Measurements from ENCODE around the gene MN1. TPM values are rescaled to one million over a fixed set of nuclear protein-coding genes. Genes with fewer than 3 reads are reported as not detected.

Gene MN1
- total and polyA plus RNA-seq, 2 donors (not counting 1 experiment from before 2014, with no cell fraction given): 0.02 to 0.12 TPM

GRCh38 chr22:27718186-27719035 lies 83.1 kb downstream of the MN1 start:
- Histone ChIP-seq H3K79me2 (ENCODE audit: control insufficient read depth, insufficient read depth, low read length) (no peaks in the 10 kb centered on the region), H3K27me3 (replicated peaks in 1 of 4; ENCODE audit: control extremely low read depth in 1 of 4, control insufficient read depth in 3 of 4, insufficient read depth in 4 of 4, low read length in 3 of 4) (peaks cover 0 to 4% (median 0%) of the 10 kb centered on the region in 4 experiments), H3K4me2 (replicated peaks; ENCODE audit: low read depth, low read length, poor library complexity, severe bottlenecking) (no peak overlapping the region), H3K9me3 (ENCODE audit: control extremely low read depth in 1 of 3, control insufficient read depth in 2 of 3, insufficient read depth in 1 of 3, low read length in 2 of 3) (peaks cover 0 to 8% (median 0%) of the 10 kb centered on the region in 3 donors), H2AFZ (ENCODE audit: insufficient read depth, low read depth, low read length, poor library complexity, severe bottlenecking) (no peak overlapping the region), H3K4me1 (ENCODE audit: control insufficient read depth in 2 of 2, insufficient read depth in 2 of 2, low read length in 2 of 2) (no peaks in the 10 kb centered on the region), H4K20me1 (ENCODE audit: control insufficient read depth, insufficient read depth, low read length, poor library complexity, severe bottlenecking) (no peaks in the 10 kb centered on the region), H3K4me3 (ENCODE audit: control extremely low read depth in 1 of 5, extremely low read depth in 1 of 5, insufficient read depth in 1 of 5, low read depth in 2 of 5, low read length in 4 of 5) (no peak overlapping the region), H3K36me3 (replicated peaks in 1 of 2; ENCODE audit: control extremely low read depth in 1 of 2, control insufficient read depth in 1 of 2, extremely low read depth in 1 of 2, insufficient read depth in 2 of 2, low read length in 1 of 2) (no peaks in the 10 kb centered on the region), H3K9ac (ENCODE audit: low read length) (no peak overlapping the region), H3K27ac (ENCODE audit: low read length in 2 of 2) (no peak overlapping the region)
- WGBS (ENCODE audit: insufficient coverage): 71% methylated on average over 8 of the region's 10 CpGs
- no peak overlapping the region for H3K4me3 Mint-ChIP-seq
- TF ChIP-seq CTCF (IDR thresholded peaks at IDR 0.05): no peak
- ChIA-PET CTCF (no interaction called here), POLR2A (no interaction called here)
- no peaks in the 10 kb centered on the region for H3K4me1 Mint-ChIP-seq
- no peak overlapping the region for H3K27ac Mint-ChIP-seq
- DNase-seq: no peak
- ATAC-seq (ENCODE audit: low read depth): no peak
- intact Hi-C loops (cut with micrococcal nuclease): no loop called here
- H3K27me3 Mint-ChIP-seq: peaks cover 20% of the 10 kb centered on the region
- no peaks in the 10 kb centered on the region for H3K9me3 Mint-ChIP-seq (ENCODE audit: insufficient read depth)

- Histone ChIP-seq H3K4me2 (replicated peaks; ENCODE audit: low read depth, low read length, poor library complexity, severe bottlenecking) (no peak overlapping the region), H3K4me1 (ENCODE audit: control insufficient read depth in 2 of 2, insufficient read depth in 2 of 2, low read length in 2 of 2) (no peaks in the 10 kb centered on the region), H3K9ac (ENCODE audit: low read length) (no peak overlapping the region), H3K79me2 (ENCODE audit: control insufficient read depth, insufficient read depth, low read length) (no peaks in the 10 kb centered on the region), H3K36me3 (replicated peaks in 1 of 2; ENCODE audit: control extremely low read depth in 1 of 2, control insufficient read depth in 1 of 2, extremely low read depth in 1 of 2, insufficient read depth in 2 of 2, low read length in 1 of 2) (no peaks in the 10 kb centered on the region), H3K27me3 (replicated peaks in 1 of 4; ENCODE audit: control extremely low read depth in 1 of 4, control insufficient read depth in 3 of 4, insufficient read depth in 4 of 4, low read length in 3 of 4) (peaks cover 0 to 4% (median 0%) of the 10 kb centered on the region in 4 experiments), H4K20me1 (ENCODE audit: control insufficient read depth, insufficient read depth, low read length, poor library complexity, severe bottlenecking) (no peaks in the 10 kb centered on the region), H2AFZ (ENCODE audit: insufficient read depth, low read depth, low read length, poor library complexity, severe bottlenecking) (no peak overlapping the region), H3K9me3 (ENCODE audit: control extremely low read depth in 1 of 3, control insufficient read depth in 2 of 3, insufficient read depth in 1 of 3, low read length in 2 of 3) (peaks cover 0 to 8% (median 0%) of the 10 kb centered on the region in 3 donors), H3K4me3 (ENCODE audit: control extremely low read depth in 1 of 5, extremely low read depth in 1 of 5, insufficient read depth in 1 of 5, low read depth in 2 of 5, low read length in 4 of 5) (no peak overlapping the region), H3K27ac (ENCODE audit: low read length in 2 of 2) (no peak overlapping the region)
- DNase-seq: no peak
- no peak overlapping the region for H3K4me3 Mint-ChIP-seq
- H3K27ac Mint-ChIP-seq: no peak overlapping the region
- peaks cover 22% of the 10 kb centered on the region for H3K27me3 Mint-ChIP-seq
- WGBS (ENCODE audit: insufficient coverage): 86% methylated on average over 6 of the region's 9 CpGs
- intact Hi-C loops (cut with micrococcal nuclease): no loop called here
- ATAC-seq (ENCODE audit: low read depth): no peak
- TF ChIP-seq EZH2 (IDR thresholded peaks at IDR 0.05; ENCODE audit: borderline replicate concordance, insufficient read depth, low read depth, low read length, poor library complexity, severe bottlenecking) (no peak), CTCF (IDR thresholded peaks at IDR 0.05) (no peak)
- CTCF ChIA-PET: no interaction called here
- POLR2A ChIA-PET: no interaction called here
- H3K9me3 Mint-ChIP-seq (ENCODE audit: insufficient read depth): no peaks in the 10 kb centered on the region
- no peaks in the 10 kb centered on the region for H3K4me1 Mint-ChIP-seq
Observed at GRCh38 chr22:27717094-27717493, 84.5 kb downstream of the MN1 start.
